Neural progenitor cell (in vitro differentiated cells): Measurements from ENCODE around the gene CORO6.

Source experiments
- EZH2 ChIP-seq: fragments of 200-600 bp; sonication (generic); IDR thresholded peaks from 2 replicates; pipeline ENCODE4 v1.6.1; 2017; ENCODE audit warnings: antibody characterized with exemption, mild to moderate bottlenecking, moderate library complexity
- EZH2phosphoT487 ChIP-seq: fragments of 200-600 bp; sonication (generic); IDR thresholded peaks from 2 replicates; pipeline ENCODE4 v1.6.1; 2017; ENCODE audit warnings: antibody characterized with exemption
- TF ChIP-seq, protein P1 (sequence below): fragments of 200-600 bp; sonication (generic); IDR thresholded peaks from 2 replicates; pipeline ENCODE4 v1.5.1; 2017; ENCODE audit warnings: antibody characterized with exemption, mild to moderate bottlenecking

DNA sequence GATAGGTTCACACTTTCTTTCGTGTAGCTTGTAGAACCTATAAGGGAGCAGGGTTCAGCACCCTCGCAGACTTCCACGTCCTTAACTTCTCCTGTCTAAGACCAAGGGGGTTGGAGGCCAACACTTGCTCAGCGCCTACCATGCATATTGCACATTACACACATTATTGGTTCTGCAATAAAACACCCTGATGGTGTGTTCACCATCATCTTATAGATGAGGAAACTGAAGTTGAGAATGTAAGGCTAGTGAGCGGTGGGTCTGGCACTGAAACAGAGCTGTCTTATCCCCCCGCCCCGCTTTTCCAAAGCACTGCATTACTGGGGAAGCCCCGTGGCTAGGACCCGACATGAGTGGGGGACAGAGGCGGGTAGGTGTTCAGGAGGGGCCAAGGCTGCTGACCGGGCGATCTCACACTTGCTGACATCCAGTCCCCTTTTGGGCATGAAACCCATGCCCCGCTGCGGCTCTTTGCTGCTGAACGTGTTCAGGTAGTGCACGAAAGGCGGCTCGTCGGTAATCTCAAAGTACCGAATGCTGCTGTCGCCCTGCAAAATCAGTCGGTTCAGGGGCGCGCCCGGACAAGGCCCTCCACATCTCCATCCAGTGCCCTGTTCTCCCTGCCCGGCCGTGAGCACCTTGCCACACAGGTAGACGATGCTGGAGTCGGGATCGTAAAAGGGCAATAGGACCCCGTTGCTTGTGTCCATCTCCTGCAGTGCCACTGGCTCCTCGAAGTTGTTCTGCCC is 6.2 kb downstream of the CORO6 start:
- TF ChIP-seq EZH2 = peak; percentile 72
- TF ChIP-seq, protein P1, sequence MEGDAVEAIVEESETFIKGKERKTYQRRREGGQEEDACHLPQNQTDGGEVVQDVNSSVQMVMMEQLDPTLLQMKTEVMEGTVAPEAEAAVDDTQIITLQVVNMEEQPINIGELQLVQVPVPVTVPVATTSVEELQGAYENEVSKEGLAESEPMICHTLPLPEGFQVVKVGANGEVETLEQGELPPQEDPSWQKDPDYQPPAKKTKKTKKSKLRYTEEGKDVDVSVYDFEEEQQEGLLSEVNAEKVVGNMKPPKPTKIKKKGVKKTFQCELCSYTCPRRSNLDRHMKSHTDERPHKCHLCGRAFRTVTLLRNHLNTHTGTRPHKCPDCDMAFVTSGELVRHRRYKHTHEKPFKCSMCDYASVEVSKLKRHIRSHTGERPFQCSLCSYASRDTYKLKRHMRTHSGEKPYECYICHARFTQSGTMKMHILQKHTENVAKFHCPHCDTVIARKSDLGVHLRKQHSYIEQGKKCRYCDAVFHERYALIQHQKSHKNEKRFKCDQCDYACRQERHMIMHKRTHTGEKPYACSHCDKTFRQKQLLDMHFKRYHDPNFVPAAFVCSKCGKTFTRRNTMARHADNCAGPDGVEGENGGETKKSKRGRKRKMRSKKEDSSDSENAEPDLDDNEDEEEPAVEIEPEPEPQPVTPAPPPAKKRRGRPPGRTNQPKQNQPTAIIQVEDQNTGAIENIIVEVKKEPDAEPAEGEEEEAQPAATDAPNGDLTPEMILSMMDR = no peak
- TF ChIP-seq EZH2phosphoT487 = peak; percentile 21
